GM18499 (cell line): ENCODE data around the gene CAPN15.
"Not testable (repeated sequence)": the region's sequence is repeated elsewhere in the genome, so short reads cannot be mapped to it uniquely, and the experiment has no call there.

Experiments used
- ATAC-seq: cut with Tn5 transposase; IDR thresholded peaks from one replicate; pipeline ENCODE4 v1.9.1; 2021; ENCODE audit warnings: moderate number of reproducible peaks; ENCODE audit not compliant: insufficient read depth, unreplicated experiment

CAPN15 gene

GRCh38 chr16:588889-589657 lies 61.6 kb downstream of the CAPN15 start:
- ATAC-seq = peak; percentile 55

DNA sequence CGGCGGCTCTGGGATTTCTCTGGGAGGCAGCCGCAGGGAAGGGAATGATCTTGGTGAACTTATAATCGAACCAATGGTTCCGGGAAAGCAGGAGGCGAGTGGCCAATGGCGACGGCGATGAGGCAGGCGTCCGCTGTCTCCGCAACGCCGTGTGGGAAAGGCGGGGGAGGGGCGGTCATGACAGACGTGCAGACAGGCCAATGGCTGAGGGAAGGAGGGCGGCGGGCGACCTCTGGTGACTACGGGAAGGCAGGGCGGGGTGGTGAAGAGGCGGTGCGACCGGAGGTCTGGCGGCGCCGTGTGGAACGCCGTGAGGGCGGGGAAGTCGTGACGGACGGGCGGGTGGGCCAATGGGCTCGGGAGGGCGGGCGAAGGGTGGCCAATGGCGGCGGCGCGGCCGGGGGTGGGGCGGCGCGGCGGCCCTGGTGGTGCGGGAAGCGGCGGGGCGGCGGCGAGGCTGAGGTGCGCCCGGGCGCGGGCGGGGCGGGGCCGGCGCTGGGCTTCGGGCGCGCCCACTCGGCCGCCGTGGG lies 62.2 kb downstream of the CAPN15 start, which contains the start of gene RAB40C:
RAB40C (plus strand) TSS at position 409 of the 530 bp plus-strand sequence. CDS start 226 bp downstream, outside the sequence.
- ATAC-seq = peak; percentile 56

GRCh38 chr16:590188-590814 lies 62.8 kb downstream of the CAPN15 start:
- no peak for ATAC-seq

GRCh38 chr16:590815-591200 lies 63.3 kb downstream of the CAPN15 start:
- ATAC-seq = no peak

- ATAC-seq = no peak
Measured at GRCh38 chr16:591231-591630, 63.7 kb downstream of the CAPN15 start.

- no peak for ATAC-seq
Measured at GRCh38 chr16:591892-592517, 64.5 kb downstream of the CAPN15 start.

GRCh38 chr16:592518-593306 lies 65.2 kb downstream of the CAPN15 start:
- no peak for ATAC-seq

DNA sequence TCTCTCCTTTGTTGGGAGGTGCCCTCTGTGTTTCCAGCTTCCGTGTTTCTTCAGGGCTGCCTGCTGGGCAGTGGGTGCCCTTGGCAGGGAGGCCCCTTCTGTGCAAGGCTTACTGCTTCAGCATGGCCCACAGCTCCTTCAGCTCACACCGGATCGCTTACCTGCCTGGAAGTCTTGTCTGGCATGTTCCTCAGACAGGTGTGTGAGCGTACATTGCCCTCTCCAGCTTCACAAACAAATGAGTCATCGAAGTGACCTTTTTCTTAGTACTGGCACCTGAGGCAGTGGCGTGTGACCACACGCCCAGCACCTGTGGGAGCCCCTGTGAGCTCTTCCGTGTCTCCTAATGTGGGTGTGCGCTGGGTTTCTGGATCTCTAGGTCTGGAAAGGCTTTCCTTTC lies 65.9 kb downstream of the CAPN15 start:
- no peak for ATAC-seq

- no peak for ATAC-seq
Measured at GRCh38 chr16:593807-594206, 66.3 kb downstream of the CAPN15 start.

- ATAC-seq = no peak
Measured at GRCh38 chr16:595094-595528, 67.6 kb downstream of the CAPN15 start.

GRCh38 chr16:595942-596735 lies 68.6 kb downstream of the CAPN15 start:
- no peak for ATAC-seq

GRCh38 chr16:596736-597060 lies 69.2 kb downstream of the CAPN15 start:
- no peak for ATAC-seq

- ATAC-seq = not testable (repeated sequence)
Measured at GRCh38 chr16:597655-598054, 70.1 kb downstream of the CAPN15 start.

DNA sequence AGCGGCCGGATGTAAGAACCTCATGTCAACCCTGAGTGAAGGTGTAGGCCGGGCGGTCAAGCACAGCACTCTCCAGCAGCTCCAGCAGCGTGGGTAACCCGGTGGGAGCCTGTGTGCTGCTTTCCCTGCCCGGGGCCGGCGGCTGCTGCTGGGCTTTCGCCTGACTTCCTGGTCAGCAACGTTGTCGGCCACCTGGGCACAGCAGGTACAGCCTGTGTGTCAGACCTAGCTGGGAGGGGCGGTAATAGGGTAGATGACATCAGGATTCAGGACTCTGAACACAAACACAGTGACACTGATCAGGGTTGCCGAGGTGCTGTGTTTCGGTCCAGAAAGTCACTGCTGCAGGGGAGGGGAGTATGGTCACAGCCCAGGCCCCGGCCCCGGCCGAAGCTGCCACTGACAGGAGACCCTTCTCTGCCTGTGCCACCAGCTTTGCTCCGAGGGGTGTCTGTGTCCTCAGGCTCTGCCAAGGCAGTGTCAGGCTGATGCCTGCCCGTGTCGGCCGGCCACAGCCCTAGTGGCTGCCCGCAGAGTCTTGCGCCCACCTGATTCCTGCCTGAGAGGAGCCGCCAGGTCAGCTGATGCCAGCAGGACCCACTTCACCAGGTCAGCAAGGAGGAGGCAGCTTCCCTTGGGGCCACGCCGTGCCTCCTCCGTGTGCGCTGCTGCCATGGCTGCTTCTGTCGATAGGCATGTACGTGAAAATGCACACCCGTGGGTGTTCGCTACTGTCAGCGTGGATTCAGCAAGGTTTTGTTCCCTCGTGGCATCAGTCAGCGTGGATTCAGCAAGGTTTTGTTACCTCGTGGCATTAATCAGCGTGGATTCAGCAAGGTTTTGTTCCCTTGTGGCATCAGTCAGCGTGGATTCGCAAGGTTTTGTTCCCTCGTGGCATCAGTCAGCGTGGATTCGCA lies 71.6 kb downstream of the CAPN15 start:
- no peak for ATAC-seq

DNA sequence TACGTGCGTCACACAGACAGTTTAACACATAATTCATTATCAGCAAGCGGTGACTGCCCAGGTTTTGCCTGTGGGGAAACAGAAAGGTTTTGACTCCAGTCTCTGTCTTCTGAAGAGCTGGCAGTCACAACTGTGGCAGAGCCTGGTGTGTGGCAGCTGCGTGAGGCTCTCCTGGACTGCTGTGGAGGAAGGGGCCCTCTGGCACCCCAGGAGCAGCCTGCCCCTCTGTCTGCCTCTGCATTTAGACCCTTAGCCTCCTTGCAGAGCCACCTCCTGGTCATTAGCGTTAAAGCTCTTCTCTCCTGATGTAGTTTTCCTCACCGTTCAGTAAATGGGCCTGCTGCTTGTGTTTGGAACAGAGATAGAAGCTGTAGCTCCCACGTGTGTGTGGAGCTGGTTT lies 73.3 kb downstream of the CAPN15 start:
- ATAC-seq = no peak

DNA sequence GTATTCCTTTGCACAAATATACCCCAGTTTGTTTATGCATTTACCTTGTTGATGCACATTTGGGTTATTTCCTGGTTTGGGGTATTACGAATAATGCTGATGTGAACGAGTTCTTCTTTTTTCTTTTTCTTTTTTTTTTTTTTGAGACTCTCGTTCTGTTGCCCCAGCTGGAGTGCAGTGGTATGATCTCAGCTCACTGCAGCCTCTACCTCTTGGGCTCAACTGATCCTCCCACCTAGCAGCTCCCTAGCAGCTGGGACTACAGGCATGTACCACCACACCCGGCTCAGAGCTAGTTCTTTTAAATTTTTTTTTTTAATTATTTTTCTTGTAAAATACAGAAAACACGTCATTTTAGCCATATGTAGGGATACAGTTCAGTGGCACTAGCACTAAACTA lies 76.4 kb downstream of the CAPN15 start:
- no peak for ATAC-seq
